HEK293T (cell line): ENCODE measurements around the gene CCDC92.

Experiments used
- BHLHE40 ChIP-seq: fragments of 450-650 bp; IDR thresholded peaks from 2 replicates; pipeline ENCODE4 v1.6.1; 2016; ENCODE audit warnings: mild to moderate bottlenecking, moderate library complexity, borderline replicate concordance
- CTBP1 ChIP-seq: fragments of 450-650 bp; IDR thresholded peaks from 2 replicates; pipeline ENCODE4 v1.6.1; 2016; ENCODE audit warnings: borderline replicate concordance
- FOXA1 ChIP-seq: fragments of 450-650 bp; IDR thresholded peaks from 2 replicates; pipeline ENCODE4 v1.6.1; 2016; ENCODE audit warnings: mild to moderate bottlenecking
- FOXM1 ChIP-seq: fragments of 450-650 bp; IDR thresholded peaks from 2 replicates; pipeline ENCODE4 v1.6.1; 2017; ENCODE audit warnings: mild to moderate bottlenecking, borderline replicate concordance
- LEF1 ChIP-seq: fragments of 450-650 bp; IDR thresholded peaks from 2 replicates; pipeline ENCODE4 v1.6.1; 2017; ENCODE audit warnings: mild to moderate bottlenecking, borderline replicate concordance
- NFRKB ChIP-seq: fragments of 450-650 bp; IDR thresholded peaks from 2 replicates; pipeline ENCODE4 v1.6.1; 2016; ENCODE audit warnings: mild to moderate bottlenecking, moderate library complexity
- SP1 ChIP-seq: fragments of 450-650 bp; IDR thresholded peaks from 2 replicates; pipeline ENCODE4 v1.6.1; 2017
- SUZ12 ChIP-seq: fragments of 450-650 bp; IDR thresholded peaks from 2 replicates; pipeline ENCODE4 v1.6.1; 2016; ENCODE audit warnings: mild to moderate bottlenecking
- TARDBP ChIP-seq: fragments of 450-650 bp; IDR thresholded peaks from 2 replicates; pipeline ENCODE4 v1.6.1; 2016
- ZNF384 ChIP-seq: fragments of 450-650 bp; IDR thresholded peaks from 2 replicates; pipeline ENCODE4 v1.6.1; 2016
- TF ChIP-seq, protein P1 (sequence below): fragments of 450-650 bp; IDR thresholded peaks from 2 replicates; pipeline ENCODE4 v1.6.1; 2016

DNA sequence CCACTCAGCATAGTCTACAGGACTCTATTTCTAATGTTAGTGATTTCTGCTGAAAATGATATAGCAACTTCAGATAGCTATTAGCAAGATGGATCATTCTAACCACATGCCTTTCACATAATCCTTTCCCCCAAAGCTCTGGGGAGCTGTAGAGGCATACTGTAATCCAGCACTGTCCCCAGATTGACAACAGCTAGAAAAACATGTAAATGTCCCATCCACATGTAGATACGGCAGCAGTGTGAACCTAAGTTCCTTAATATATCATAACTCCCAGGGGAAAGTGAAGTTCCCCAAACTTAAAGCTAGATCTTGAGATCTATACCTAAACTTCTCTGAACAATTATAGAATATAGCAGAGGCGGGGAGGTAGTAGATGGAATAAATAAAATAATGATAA lies 14.4 kb upstream of the CCDC92 start:
- TF ChIP-seq LEF1, result no peak
- TF ChIP-seq ZNF384, result no peak
- no peak for TF ChIP-seq CTBP1
- TF ChIP-seq NFRKB, result no peak
- TF ChIP-seq TARDBP, result no peak
- TF ChIP-seq SUZ12, result no peak
- no peak for TF ChIP-seq FOXA1
- TF ChIP-seq BHLHE40, result no peak
- no peak for TF ChIP-seq FOXM1
- no peak for TF ChIP-seq SP1
- TF ChIP-seq, protein P1, sequence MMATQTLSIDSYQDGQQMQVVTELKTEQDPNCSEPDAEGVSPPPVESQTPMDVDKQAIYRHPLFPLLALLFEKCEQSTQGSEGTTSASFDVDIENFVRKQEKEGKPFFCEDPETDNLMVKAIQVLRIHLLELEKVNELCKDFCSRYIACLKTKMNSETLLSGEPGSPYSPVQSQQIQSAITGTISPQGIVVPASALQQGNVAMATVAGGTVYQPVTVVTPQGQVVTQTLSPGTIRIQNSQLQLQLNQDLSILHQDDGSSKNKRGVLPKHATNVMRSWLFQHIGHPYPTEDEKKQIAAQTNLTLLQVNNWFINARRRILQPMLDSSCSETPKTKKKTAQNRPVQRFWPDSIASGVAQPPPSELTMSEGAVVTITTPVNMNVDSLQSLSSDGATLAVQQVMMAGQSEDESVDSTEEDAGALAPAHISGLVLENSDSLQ, result no peak
